Mammary epithelial cell (primary cell): ENCODE results near the gene GPBP1L1.

Source experiments
- EZH2 ChIP-seq: IDR thresholded peaks from 2 replicates; pipeline ENCODE4 v1.6.1; 2012; ENCODE audit warnings: low read length, inconsistent platforms, borderline replicate concordance
- TF ChIP-seq, protein P1 (sequence below), 2 donors: IDR thresholded peaks in 1 of 2; conservative IDR thresholded peaks in 1 of 2; 2 replicates each; pipeline ENCODE4 v1.5.1; 2011 to 2012; ENCODE audit warnings: inconsistent platforms in 2 of 2, low read length in 2 of 2, mild to moderate bottlenecking in 2 of 2, control low read depth in 1 of 2, low read depth in 1 of 2; ENCODE audit not compliant: insufficient read depth in 1 of 2; ENCODE audit errors: extremely low read depth in 1 of 2

DNA sequence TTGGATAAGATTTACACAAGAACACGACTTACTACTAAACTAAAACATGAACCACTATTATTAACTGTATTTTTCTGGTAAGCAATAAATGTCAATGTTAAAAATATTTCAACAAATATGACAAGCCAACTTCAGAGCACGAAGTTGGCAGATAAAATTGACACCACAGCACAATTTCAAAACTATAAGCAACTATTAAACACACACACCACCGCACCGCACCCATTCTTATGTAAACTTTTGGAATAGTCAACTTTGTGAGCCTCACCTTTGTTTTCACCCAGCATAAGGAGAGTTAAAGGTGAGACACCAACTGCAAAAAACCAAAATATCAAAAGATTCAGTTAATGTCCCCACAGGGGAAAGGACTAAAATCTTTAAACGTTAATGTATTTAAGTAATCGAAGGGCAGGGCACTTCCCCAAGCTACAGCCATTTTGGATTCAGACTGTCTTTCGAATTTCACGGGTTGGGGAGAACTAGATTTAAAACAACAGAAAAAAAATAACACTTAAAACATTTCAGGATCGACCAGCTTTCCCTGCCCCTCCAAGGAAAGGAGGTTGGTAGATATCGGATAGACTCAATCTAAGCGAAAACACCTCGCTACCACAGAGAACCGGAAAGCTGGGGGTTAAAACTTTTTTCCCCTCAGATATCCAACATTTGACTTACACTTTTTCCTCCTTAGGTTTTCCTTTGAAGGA is 872 bp downstream of the GPBP1L1 start:
- TF ChIP-seq, protein P1, sequence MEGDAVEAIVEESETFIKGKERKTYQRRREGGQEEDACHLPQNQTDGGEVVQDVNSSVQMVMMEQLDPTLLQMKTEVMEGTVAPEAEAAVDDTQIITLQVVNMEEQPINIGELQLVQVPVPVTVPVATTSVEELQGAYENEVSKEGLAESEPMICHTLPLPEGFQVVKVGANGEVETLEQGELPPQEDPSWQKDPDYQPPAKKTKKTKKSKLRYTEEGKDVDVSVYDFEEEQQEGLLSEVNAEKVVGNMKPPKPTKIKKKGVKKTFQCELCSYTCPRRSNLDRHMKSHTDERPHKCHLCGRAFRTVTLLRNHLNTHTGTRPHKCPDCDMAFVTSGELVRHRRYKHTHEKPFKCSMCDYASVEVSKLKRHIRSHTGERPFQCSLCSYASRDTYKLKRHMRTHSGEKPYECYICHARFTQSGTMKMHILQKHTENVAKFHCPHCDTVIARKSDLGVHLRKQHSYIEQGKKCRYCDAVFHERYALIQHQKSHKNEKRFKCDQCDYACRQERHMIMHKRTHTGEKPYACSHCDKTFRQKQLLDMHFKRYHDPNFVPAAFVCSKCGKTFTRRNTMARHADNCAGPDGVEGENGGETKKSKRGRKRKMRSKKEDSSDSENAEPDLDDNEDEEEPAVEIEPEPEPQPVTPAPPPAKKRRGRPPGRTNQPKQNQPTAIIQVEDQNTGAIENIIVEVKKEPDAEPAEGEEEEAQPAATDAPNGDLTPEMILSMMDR (conservative IDR thresholded peaks at IDR 0.05 in 1 of 2, IDR thresholded peaks at IDR 0.05 in 1 of 2; ENCODE audit: extremely low read depth in 1 of 2, insufficient read depth in 1 of 2, low read depth in 1 of 2, low read length in 2 of 2): no peak
- TF ChIP-seq EZH2: no peak
